HepG2 (cell line): Measurements from ENCODE around the gene CDK2. TPM values are rescaled to one million over a fixed set of nuclear protein-coding genes. Genes with fewer than 3 reads are reported as not detected.

Source experiments
- ATAC-seq: fragments of 200-7000 bp; cut with Tn5 transposase; 3 replicates; pipeline ENCODE4 v1.9.1; 2020; ENCODE audit warnings: mild to moderate bottlenecking, moderate library complexity
- BruUV-seq: library from RNA; stranded (reverse); fragments of 400-500 nt; replicated peaks from 2 replicates; lab custom pipeline; 2021; lab: Mats Ljungman, UMichigan
- CTCF ChIA-PET: fragments of 300-600 bp; formaldehyde crosslinking; extraction: SDS; loops from one replicate; lab custom pipeline; 2021; ENCODE audit warnings: low total read pairs, inconsistent platforms, low intra/inter-chr PET ratio; lab: Yijun Ruan, JAX
- POLR2A ChIA-PET: fragments of 350-600 bp; sonication (Branson Sonifier 250); formaldehyde crosslinking; loops from one replicate; lab custom pipeline; 2020; ENCODE audit warnings: antibody characterized with exemption, inconsistent platforms; lab: Yijun Ruan, JAX
- DNase-seq: peaks from one replicate; pipeline ENCODE4 v3.0.0-alpha.2; 2015; ENCODE audit warnings: low spot score
- FAIRE-seq: peaks from 3 replicates; lab custom pipeline; 2011; peaks lifted over from hg19 to GRCh38; lab: Jason Lieb, UNC
- H2AFZ ChIP-seq: one replicate; pipeline ENCODE4 v1.6.1; 2011; ENCODE audit warnings: low read length, inconsistent platforms
- H3K27ac ChIP-seq: fragments of 300-600 bp; 3 replicates; pipeline ENCODE4 v1.8.0; 2011; ENCODE audit warnings: mixed run types, mild to moderate bottlenecking, mixed read lengths, low read length, inconsistent platforms; ENCODE audit not compliant: insufficient read depth; ENCODE audit errors: extremely low read length
- H3K27me3 ChIP-seq, 2 experiments: fragments of 200-600 bp in 1 of 2; 2 replicates in 1 of 2; 3 replicates in 1 of 2; pipeline versions ENCODE4 v1.6.0 to v1.8.0; 2011; ENCODE audit warnings: low read length in 2 of 2, mild to moderate bottlenecking in 2 of 2, moderate library complexity in 2 of 2, inconsistent platforms in 1 of 2; ENCODE audit not compliant: insufficient read depth in 2 of 2, control insufficient read depth in 1 of 2
- H3K36me3 ChIP-seq, 2 experiments: fragments of 200-600 bp in 1 of 2; replicated peaks in 1 of 2; 2 replicates in 1 of 2; 3 replicates in 1 of 2; pipeline versions ENCODE4 v1.5.1 to v1.8.0; 2011; ENCODE audit warnings: low read length in 2 of 2, inconsistent platforms in 1 of 2; ENCODE audit not compliant: insufficient read depth in 2 of 2, control insufficient read depth in 1 of 2
- H3K4me1 ChIP-seq: 2 replicates; pipeline ENCODE4 v1.5.1; 2012; ENCODE audit warnings: low read length, inconsistent platforms; ENCODE audit not compliant: insufficient read depth
- H3K4me2 ChIP-seq: 2 replicates; pipeline ENCODE4 v1.6.0; 2011; ENCODE audit warnings: low read depth, low read length, inconsistent platforms
- H3K4me3 ChIP-seq, 3 experiments: fragments of 200-600 bp in 1 of 3; sonication (generic), shearing (Covaris generic) in 1 of 3; replicated peaks in 1 of 3; 2 replicates each; pipeline ENCODE4 v1.5.1; 2011 to 2016; ENCODE audit warnings: low read length in 3 of 3, inconsistent platforms in 2 of 3, low read depth in 2 of 3, mild to moderate bottlenecking in 2 of 3, control low read depth in 1 of 3, mixed read lengths in 1 of 3; ENCODE audit not compliant: insufficient read depth in 1 of 3
- H3K79me2 ChIP-seq: one replicate; pipeline ENCODE4 v1.6.1; 2011; ENCODE audit warnings: low read length, inconsistent platforms; ENCODE audit not compliant: insufficient read depth
- H3K9ac ChIP-seq: 2 replicates; pipeline ENCODE4 v1.6.0; 2011; ENCODE audit warnings: mild to moderate bottlenecking, low read depth, low read length, inconsistent platforms; ENCODE audit not compliant: insufficient read depth
- H3K9me3 ChIP-seq: 2 replicates; pipeline ENCODE4 v1.5.1; 2012; ENCODE audit warnings: mild to moderate bottlenecking, low read length
- H4K20me1 ChIP-seq: 2 replicates; pipeline ENCODE4 v1.6.0; 2011; ENCODE audit warnings: inconsistent platforms, mild to moderate bottlenecking, low read length, moderate library complexity; ENCODE audit not compliant: insufficient read depth
- ASH2L ChIP-seq: fragments of 300-600, 200-600 bp; sonication (generic); IDR thresholded peaks from 2 replicates; pipeline ENCODE4 v1.7.0; 2017; ENCODE audit warnings: low read depth, mild to moderate bottlenecking, moderate library complexity, mixed read lengths, low read length; ENCODE audit not compliant: insufficient read length
- CHCHD3 ChIP-seq: sonication (generic); formaldehyde crosslinking; IDR thresholded peaks from 2 replicates; pipeline ENCODE4 v1.8.0; 2022; ENCODE audit warnings: mild to moderate bottlenecking, missing genetic modification reagents, moderate library complexity
- KDM4B ChIP-seq: sonication (generic); formaldehyde crosslinking; IDR thresholded peaks from 2 replicates; pipeline ENCODE4 v1.4.0; 2020; ENCODE audit warnings: missing genetic modification reagents
- MYPOP ChIP-seq: sonication (generic); formaldehyde crosslinking; IDR thresholded peaks from 2 replicates; pipeline ENCODE4 v1.8.1; 2023; ENCODE audit warnings: mild to moderate bottlenecking, moderate library complexity, missing genetic modification reagents
- PCBP2 ChIP-seq: fragments of 200-400 bp; formaldehyde crosslinking; optimal IDR thresholded peaks from 2 replicates; pipeline ENCODE3; 2018; ENCODE audit warnings: low read length, low read depth; ENCODE audit not compliant: poor library complexity, severe bottlenecking
- THRA ChIP-seq: sonication (generic); formaldehyde crosslinking; IDR thresholded peaks from 2 replicates; pipeline ENCODE4 v1.4.0; 2020; ENCODE audit warnings: missing genetic modification reagents, borderline replicate concordance
- ZEB1 ChIP-seq: IDR thresholded peaks from 2 replicates; pipeline ENCODE4 v1.6.1; 2012; ENCODE audit warnings: mild to moderate bottlenecking, low read depth, inconsistent platforms; ENCODE audit not compliant: insufficient replicate concordance
- ZGPAT ChIP-seq: IDR thresholded peaks from 2 replicates; pipeline ENCODE4 v1.6.1; 2016; ENCODE audit warnings: mild to moderate bottlenecking
- ZNF333 ChIP-seq: sonication (generic); formaldehyde crosslinking; IDR thresholded peaks from 2 replicates; pipeline ENCODE4 v1.4.0; 2020; ENCODE audit warnings: mild to moderate bottlenecking, missing genetic modification reagents, borderline replicate concordance
- ZNF687 ChIP-seq: sonication (generic); formaldehyde crosslinking; IDR thresholded peaks from 2 replicates; pipeline ENCODE4 v1.5.1; 2020; ENCODE audit warnings: mild to moderate bottlenecking, missing genetic modification reagents, moderate library complexity
- ZNF839 ChIP-seq: sonication (generic); formaldehyde crosslinking; IDR thresholded peaks from 2 replicates; pipeline ENCODE4 v1.4.0; 2020; ENCODE audit warnings: missing genetic modification reagents, mild to moderate bottlenecking, borderline replicate concordance
- WGBS: methylation state at CpG from one replicate; pipeline ENCODE4 v1.1.6; 2017; ENCODE audit warnings: low lambda C conversion rate; 5-methylcytosine and 5-hydroxymethylcytosine counted together
- in situ Hi-C: cut with HindIII; loops from 2 replicates; pipeline ENCODE4 v1.10.0; 2017; ENCODE audit warnings: low pct_unique_long_range_greater_than_20kb; ENCODE audit not compliant: extremely low pct_ligation_motif_present
- intact Hi-C: fragments of 100-400 bp; cut with micrococcal nuclease; formaldehyde crosslinking; loops from one replicate; pipeline ENCODE4 v1.10.0; 2022; ENCODE audit not compliant: unreplicated experiment
- polyA plus RNA-seq, 8 experiments: library from polyadenylated mRNA; depleted of rRNA in 3 of 8; stranded (reverse) in 7 of 8; unstranded in 1 of 8; fragments of >200 nt; fragmentation: Illumina TruSeq in 4 of 8; extraction: Trizol in 4 of 8; gene quantifications; 2 replicates each; pipeline versions ENCODE4 v1.2.1 to v1.2.3, GENCODE V29; 2011 to 2016; ENCODE audit warnings: low read depth in 4 of 8, missing spikeins in 1 of 8, mixed read lengths in 1 of 8; ENCODE audit not compliant: insufficient read depth in 1 of 8
- total RNA-seq, 5 experiments: library from RNA; depleted of rRNA; stranded (reverse); fragments of >200 nt; fragmentation: Illumina TruSeq; extraction: Trizol; gene quantifications; 2 replicates each; pipeline ENCODE4 v1.2.3, GENCODE V29; 2016; ENCODE audit warnings: low read depth in 1 of 5
- TF ChIP-seq, protein P1 (sequence below): sonication (generic); formaldehyde crosslinking; IDR thresholded peaks from 2 replicates; pipeline ENCODE4 v1.4.0; 2020; ENCODE audit warnings: mild to moderate bottlenecking, missing genetic modification reagents

Gene CDK2
- total and polyA plus RNA-seq, 2 of the 13 experiments (the other 11 are each of a cell fraction or from before 2014, with no cell fraction given) = 47.5 to 52.6 TPM

DNA sequence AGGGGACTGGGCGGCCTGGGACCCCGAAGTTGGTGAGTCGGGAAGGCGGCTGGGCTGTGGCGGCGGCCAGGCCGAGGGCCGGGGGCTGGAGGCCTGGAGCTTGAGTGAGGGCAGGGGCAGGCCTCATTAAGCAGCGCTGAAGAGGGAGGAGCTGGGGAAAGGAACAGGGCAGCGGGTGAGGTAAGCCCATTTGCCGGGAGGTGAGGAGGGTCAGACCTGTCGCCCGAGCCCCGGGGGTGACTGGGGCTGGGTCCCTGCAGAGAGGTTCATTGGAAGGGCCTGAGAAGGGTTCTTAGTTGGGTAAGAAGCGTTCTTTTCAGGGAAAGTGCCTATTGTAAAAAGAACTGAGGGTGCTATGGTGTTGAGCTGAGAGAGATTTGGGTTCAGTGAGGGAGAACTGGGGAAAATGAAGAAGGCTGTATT, 7.7 kb downstream of the CDK2 start:
- ATAC-seq (peak; percentile 61), FAIRE-seq (peak; percentile 37)
- peaks cover 32% of the 10 kb centered on the region for H3K79me2 ChIP-seq
- no peak for TF ChIP-seq ZEB1
- peak; percentile 72 for TF ChIP-seq ZNF687 (CRISPR knock-in tag)
- TF ChIP-seq MYPOP (CRISPR knock-in tag) = no peak; the same call in 1 of the 2 replicates
- peak; percentile 11; the same call in 1 of the 2 replicates for TF ChIP-seq ZGPAT (CRISPR knock-in tag)
- no peak for TF ChIP-seq ZNF839 (CRISPR knock-in tag)
- TF ChIP-seq, protein P1, sequence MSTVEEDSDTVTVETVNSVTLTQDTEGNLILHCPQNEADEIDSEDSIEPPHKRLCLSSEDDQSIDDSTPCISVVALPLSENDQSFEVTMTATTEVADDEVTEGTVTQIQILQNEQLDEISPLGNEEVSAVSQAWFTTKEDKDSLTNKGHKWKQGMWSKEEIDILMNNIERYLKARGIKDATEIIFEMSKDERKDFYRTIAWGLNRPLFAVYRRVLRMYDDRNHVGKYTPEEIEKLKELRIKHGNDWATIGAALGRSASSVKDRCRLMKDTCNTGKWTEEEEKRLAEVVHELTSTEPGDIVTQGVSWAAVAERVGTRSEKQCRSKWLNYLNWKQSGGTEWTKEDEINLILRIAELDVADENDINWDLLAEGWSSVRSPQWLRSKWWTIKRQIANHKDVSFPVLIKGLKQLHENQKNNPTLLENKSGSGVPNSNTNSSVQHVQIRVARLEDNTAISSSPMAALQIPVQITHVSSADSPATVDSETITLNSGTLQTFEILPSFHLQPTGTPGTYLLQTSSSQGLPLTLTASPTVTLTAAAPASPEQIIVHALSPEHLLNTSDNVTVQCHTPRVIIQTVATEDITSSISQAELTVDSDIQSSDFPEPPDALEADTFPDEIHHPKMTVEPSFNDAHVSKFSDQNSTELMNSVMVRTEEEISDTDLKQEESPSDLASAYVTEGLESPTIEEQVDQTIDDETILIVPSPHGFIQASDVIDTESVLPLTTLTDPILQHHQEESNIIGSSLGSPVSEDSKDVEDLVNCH = no peak
- TF ChIP-seq CHCHD3 (CRISPR knock-in tag) = no peak
- TF ChIP-seq THRA = 0 out of 2 replicates have a peak, but pooled peaks have one; percentile 3
- TF ChIP-seq PCBP2 = no peak
- TF ChIP-seq KDM4B (CRISPR knock-in tag) = no peak
- peak; percentile 4; the same call in 1 of the 2 replicates for TF ChIP-seq ZNF333 (CRISPR knock-in tag)
- no peak for TF ChIP-seq ASH2L

More for the DNA sequence above, 7.7 kb downstream of the CDK2 start:
- Histone ChIP-seq H2AFZ (no peak overlapping the region), H3K4me2 (peak overlapping the region; percentile 72), H3K27ac (peak overlapping the region; percentile 82), H3K4me1 (peaks cover 42% of the 10 kb centered on the region), H3K4me3 (peak overlapping the region; percentile 90 to 99 (median 96)), H3K9ac (peak overlapping the region; percentile 94), H4K20me1 (no peaks in the 10 kb centered on the region), H3K27me3 (no peaks in the 10 kb centered on the region), H3K36me3 (peaks cover 2 to 14% of the 10 kb centered on the region in 2 experiments; a peak in 4 of 5 replicates), H3K9me3 (no peaks in the 10 kb centered on the region)
- WGBS = under 1% methylated on average over 14 of the region's 15 CpGs
- POLR2A ChIA-PET = interaction anchor here (0.6 to 3.2 kb wide), 37 partner anchors 10 to 259 kb away, joined by 3 to 60 read pairs (median 7); partner anchors contain the start of genes BLOC1S1, CD63, DNAJC14 and ERBB3
- intact Hi-C loops = no loop called here
- peak; percentile 31 for DNase-seq
- BruUV-seq = no TSS peak
- CTCF ChIA-PET = interaction anchor here (1.5 kb wide), 1 partner anchor 18 kb away, joined by 4 read pairs; no protein-coding TSS in a partner anchor
- in situ Hi-C loops = loop anchor here (10.0 kb wide), 1 partner anchor 60 kb away; no protein-coding TSS in a partner anchor
